Left ventricle myocardium inferior (tissue), 1 donor: Measurements from ENCODE around the gene RABGEF1. TPM values are rescaled to one million over a fixed set of nuclear protein-coding genes. Genes with fewer than 3 reads are reported as not detected.

Source experiments
- DNase-seq: peaks from one replicate; pipeline ENCODE4 v3.0.0-alpha.2; 2020
- H3K27ac ChIP-seq: fragments of 200-600 bp; replicated peaks from 2 replicates; pipeline ENCODE4 v1.8.0; 2021
- H3K27me3 ChIP-seq: fragments of 200-600 bp; 2 replicates; pipeline ENCODE4 v1.8.0; 2021; ENCODE audit warnings: low read depth
- H3K36me3 ChIP-seq: fragments of 200-600 bp; 2 replicates; pipeline ENCODE4 v1.8.0; 2021
- H3K4me1 ChIP-seq: fragments of 200-600 bp; 2 replicates; pipeline ENCODE4 v1.8.0; 2021
- H3K4me3 ChIP-seq: fragments of 200-600 bp; 2 replicates; pipeline ENCODE4 v1.8.0; 2021; ENCODE audit warnings: mild to moderate bottlenecking, moderate library complexity
- H3K9me3 ChIP-seq: fragments of 200-600 bp; replicated peaks from 2 replicates; pipeline ENCODE4 v1.8.0; 2021
- intact Hi-C: fragments of 100-400 bp; cut with micrococcal nuclease; formaldehyde crosslinking; loops from one replicate; pipeline ENCODE4 v1.11.0; 2022
- total RNA-seq: library from RNA; stranded (reverse); fragmentation: NEBNext Ultra II Directional; extraction: Animal tissue kit (Norgen Biotek cat#: 25700); gene quantifications from one replicate; pipeline ENCODE4 v1.2.1, GENCODE V29; 2021
- TF ChIP-seq, protein P1 (sequence below): fragments of 200-600 bp; IDR thresholded peaks from 2 replicates; pipeline ENCODE4 v1.8.0; 2021; ENCODE audit warnings: antibody characterized with exemption, mild to moderate bottlenecking, borderline replicate concordance
- donor health status: DM: no; HTN: yes; CAD: no; lungs with severe emphysema.

RABGEF1 gene
- total RNA-seq, 1 donor from 2014 or later: 17.4 TPM

DNA sequence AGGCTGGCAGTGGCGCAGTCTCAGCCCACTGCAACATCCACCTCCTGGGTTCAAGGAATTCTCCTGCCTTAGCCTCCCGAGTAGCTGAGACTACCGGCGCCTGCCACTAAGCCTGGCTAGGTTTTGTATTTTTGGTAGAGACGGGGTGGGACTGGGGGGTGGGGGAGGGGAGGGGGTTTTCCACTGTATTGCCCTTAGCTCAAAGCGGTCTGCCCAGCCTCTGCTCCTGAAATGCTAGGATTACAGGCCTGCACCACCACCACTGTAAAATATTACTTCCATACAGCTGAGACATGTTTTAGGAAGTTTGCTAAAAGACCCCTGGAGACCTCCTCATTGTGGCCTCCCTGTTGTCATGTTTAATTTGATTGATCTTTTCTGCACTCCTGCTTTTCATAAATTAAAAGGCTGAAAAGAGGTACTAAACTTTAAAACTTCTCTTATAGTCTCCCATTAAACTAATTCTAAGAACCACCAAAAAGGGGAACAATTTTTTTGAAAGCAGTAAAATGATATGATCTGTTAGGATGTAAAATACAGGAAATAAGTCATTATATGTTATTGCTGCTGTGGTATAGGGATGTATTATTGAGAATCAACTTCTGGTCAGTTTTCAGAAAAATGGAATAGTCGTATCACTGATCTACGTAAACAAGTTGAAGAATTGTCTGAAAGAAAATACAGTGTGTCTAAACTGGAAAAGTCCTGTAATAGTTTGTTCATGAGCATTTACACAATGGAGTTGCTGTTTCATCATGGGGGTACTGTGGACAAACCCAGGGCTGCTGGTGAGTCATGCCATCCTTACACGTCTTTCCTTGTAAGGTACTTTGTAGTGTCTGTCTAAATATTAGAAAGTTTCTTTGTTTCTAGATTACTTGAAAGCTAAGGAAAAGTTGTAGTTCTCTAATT, 107.6 kb downstream of the RABGEF1 start:
- Histone ChIP-seq H3K36me3 (no peaks in the 10 kb centered on the region), H3K27me3 (no peaks in the 10 kb centered on the region), H3K4me3 (no peak overlapping the region), H3K9me3 (no peaks in the 10 kb centered on the region), H3K27ac (no peak overlapping the region), H3K4me1 (peaks cover 23% of the 10 kb centered on the region)
- TF ChIP-seq, protein P1, sequence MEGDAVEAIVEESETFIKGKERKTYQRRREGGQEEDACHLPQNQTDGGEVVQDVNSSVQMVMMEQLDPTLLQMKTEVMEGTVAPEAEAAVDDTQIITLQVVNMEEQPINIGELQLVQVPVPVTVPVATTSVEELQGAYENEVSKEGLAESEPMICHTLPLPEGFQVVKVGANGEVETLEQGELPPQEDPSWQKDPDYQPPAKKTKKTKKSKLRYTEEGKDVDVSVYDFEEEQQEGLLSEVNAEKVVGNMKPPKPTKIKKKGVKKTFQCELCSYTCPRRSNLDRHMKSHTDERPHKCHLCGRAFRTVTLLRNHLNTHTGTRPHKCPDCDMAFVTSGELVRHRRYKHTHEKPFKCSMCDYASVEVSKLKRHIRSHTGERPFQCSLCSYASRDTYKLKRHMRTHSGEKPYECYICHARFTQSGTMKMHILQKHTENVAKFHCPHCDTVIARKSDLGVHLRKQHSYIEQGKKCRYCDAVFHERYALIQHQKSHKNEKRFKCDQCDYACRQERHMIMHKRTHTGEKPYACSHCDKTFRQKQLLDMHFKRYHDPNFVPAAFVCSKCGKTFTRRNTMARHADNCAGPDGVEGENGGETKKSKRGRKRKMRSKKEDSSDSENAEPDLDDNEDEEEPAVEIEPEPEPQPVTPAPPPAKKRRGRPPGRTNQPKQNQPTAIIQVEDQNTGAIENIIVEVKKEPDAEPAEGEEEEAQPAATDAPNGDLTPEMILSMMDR: no peak
- intact Hi-C loops: no loop called here
- no peak for DNase-seq

GRCh38 chr7:66859339-66859738, 118.8 kb downstream of the RABGEF1 start:
- Histone ChIP-seq H3K9me3 (no peaks in the 10 kb centered on the region), H3K4me1 (peaks cover 22% of the 10 kb centered on the region), H3K27ac (peak overlapping the region; percentile 73), H3K36me3 (peaks cover 19% of the 10 kb centered on the region), H3K27me3 (no peaks in the 10 kb centered on the region), H3K4me3 (no peak overlapping the region)
- TF ChIP-seq, protein P1: no peak
- intact Hi-C loops: no loop called here
- DNase-seq: no peak

DNA sequence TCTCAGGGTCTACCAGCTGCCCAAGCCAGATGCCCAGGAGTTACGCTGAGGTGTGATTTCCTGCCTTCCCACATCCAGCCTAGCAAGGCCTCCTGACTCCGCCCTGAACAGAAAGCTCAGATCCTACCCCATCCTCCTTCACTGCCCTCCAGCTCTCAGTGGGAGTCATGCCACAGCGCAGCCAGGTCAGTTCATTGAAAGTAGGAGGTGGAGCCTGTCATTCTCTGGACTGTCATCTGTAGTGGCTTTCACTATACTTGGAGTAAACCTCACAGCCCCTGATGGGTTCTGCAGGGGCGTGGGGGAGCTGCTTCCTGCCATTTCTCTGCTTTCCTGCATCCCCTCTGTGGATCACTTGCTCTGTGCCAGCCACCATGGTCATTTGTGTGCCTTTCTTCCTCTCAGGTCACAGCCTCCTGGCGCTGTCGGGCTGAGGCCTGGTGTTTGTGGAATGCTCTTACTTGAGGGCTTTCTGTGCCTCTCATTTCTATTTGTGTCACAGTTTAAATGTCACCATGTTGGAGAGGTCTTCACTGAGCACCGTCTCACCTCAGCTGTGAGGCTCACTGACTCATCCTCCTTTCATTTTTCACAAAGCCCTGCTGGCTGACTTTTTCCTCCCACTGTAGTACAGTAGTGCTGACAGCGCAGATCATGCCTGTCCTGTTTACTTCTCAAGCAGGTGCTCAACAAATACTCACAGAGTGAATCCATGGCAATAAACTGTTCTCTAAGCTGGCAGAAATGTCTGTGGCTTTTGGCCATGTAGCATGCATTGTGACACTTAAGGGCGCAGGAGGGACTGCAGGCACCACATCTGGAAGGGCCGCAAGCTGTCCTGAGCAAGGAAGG, 119.5 kb downstream of the RABGEF1 start:
- H3K4me3 ChIP-seq: no peak overlapping the region
- H3K9me3 ChIP-seq: no peaks in the 10 kb centered on the region
- intact Hi-C loops: no loop called here
- peak overlapping the region; percentile 73 for H3K27ac ChIP-seq
- no peaks in the 10 kb centered on the region for H3K27me3 ChIP-seq
- TF ChIP-seq, protein P1: no peak
- peaks cover 23% of the 10 kb centered on the region for H3K36me3 ChIP-seq
- no peak for DNase-seq
- peaks cover 22% of the 10 kb centered on the region for H3K4me1 ChIP-seq

GRCh38 chr7:66860767-66861166, 120.2 kb downstream of the RABGEF1 start:
- Histone ChIP-seq H3K4me3 (no peak overlapping the region), H3K4me1 (peaks cover 22% of the 10 kb centered on the region), H3K9me3 (no peaks in the 10 kb centered on the region), H3K36me3 (peaks cover 23% of the 10 kb centered on the region), H3K27ac (peak overlapping the region; percentile 73), H3K27me3 (no peaks in the 10 kb centered on the region)
- intact Hi-C loops: no loop called here
- TF ChIP-seq, protein P1: no peak
- no peak for DNase-seq

Other genes starting within 250 kb of the RABGEF1 start
- 10.8 TPM for gene KCTD7, start 111.9 kb upstream of the RABGEF1 start, total RNA-seq
- gene TMEM248, start 180.5 kb downstream of the RABGEF1 start, total RNA-seq: 41.4 TPM